Measurements from ENCODE around the gene SPRING1. TPM values are rescaled to one million over a fixed set of nuclear protein-coding genes. Genes with fewer than 3 reads are reported as not detected.

Gene SPRING1
- polyA plus RNA-seq (2013, experiment 1 of 2) = 21.2 TPM
- polyA plus RNA-seq (2013, experiment 2 of 2) = 19.1 TPM

GRCh38 chr12:116737774-116738657, at the start of gene SPRING1, which contains the start of gene RNFT2:
Gene SPRING1, minus strand, starts transcription at chr12:116738069. Its CDS starts 169 bp downstream, at chr12:116737900.
Gene RNFT2, plus strand, starts transcription at chr12:116738315. Its CDS starts 2,183 bp downstream, at chr12:116740498.
- under 1% methylated on average over 80 of the region's 80 CpGs for WGBS
- Histone ChIP-seq H3K4me3 (ENCODE audit: low read length) (peak within 1 kb of the TSS; percentile 90), H3K9me3 (ENCODE audit: insufficient read depth, low read depth, low read length) (no peaks in the 10 kb centered on the region), H3K27ac (ENCODE audit: low read depth, low read length) (peak within 1 kb of the TSS; percentile 48), H3K36me3 (ENCODE audit: insufficient read depth, low read length) (peaks cover 35% of the 10 kb centered on the region), H3K4me1 (ENCODE audit: insufficient read depth, low read length) (peaks cover 13% of the 10 kb centered on the region; the same call in 1 of the 2 replicates), H3K27me3 (ENCODE audit: insufficient read depth, low read length) (no peaks in the 10 kb centered on the region), H3K9ac (ENCODE audit: low read depth, low read length) (peak within 1 kb of the TSS; percentile 79)

GRCh38 chr12:116784238-116784612, 46.4 kb upstream of the SPRING1 start:
- no peak overlapping the region for H3K9ac ChIP-seq (ENCODE audit: low read depth, low read length)
- H3K27ac ChIP-seq (ENCODE audit: low read depth, low read length) = no peak overlapping the region
- no peaks in the 10 kb centered on the region for H3K4me1 ChIP-seq (ENCODE audit: insufficient read depth, low read length)
- no peak overlapping the region for H3K4me3 ChIP-seq (ENCODE audit: low read length)
- WGBS = 97% methylated on average over 7 of the region's 7 CpGs
- H3K36me3 ChIP-seq (ENCODE audit: insufficient read depth, low read length) = peaks cover 57% of the 10 kb centered on the region
- H3K9me3 ChIP-seq (ENCODE audit: insufficient read depth, low read depth, low read length) = no peaks in the 10 kb centered on the region
- no peaks in the 10 kb centered on the region for H3K27me3 ChIP-seq (ENCODE audit: insufficient read depth, low read length)

GRCh38 chr12:116783525-116784237, 45.8 kb upstream of the SPRING1 start:
- WGBS = 93% methylated on average over 6 of the region's 6 CpGs
- no peak overlapping the region for H3K9ac ChIP-seq (ENCODE audit: low read depth, low read length)
- peaks cover 63% of the 10 kb centered on the region for H3K36me3 ChIP-seq (ENCODE audit: insufficient read depth, low read length)
- no peaks in the 10 kb centered on the region for H3K27me3 ChIP-seq (ENCODE audit: insufficient read depth, low read length)
- no peaks in the 10 kb centered on the region for H3K4me1 ChIP-seq (ENCODE audit: insufficient read depth, low read length)
- H3K27ac ChIP-seq (ENCODE audit: low read depth, low read length) = no peak overlapping the region
- H3K9me3 ChIP-seq (ENCODE audit: insufficient read depth, low read depth, low read length) = no peaks in the 10 kb centered on the region
- H3K4me3 ChIP-seq (ENCODE audit: low read length) = no peak overlapping the region

GRCh38 chr12:116780942-116781341, 43.1 kb upstream of the SPRING1 start:
- H3K4me3 ChIP-seq (ENCODE audit: low read length) = no peak overlapping the region
- peaks cover 54% of the 10 kb centered on the region for H3K36me3 ChIP-seq (ENCODE audit: insufficient read depth, low read length)
- H3K4me1 ChIP-seq (ENCODE audit: insufficient read depth, low read length) = no peaks in the 10 kb centered on the region
- no peaks in the 10 kb centered on the region for H3K9me3 ChIP-seq (ENCODE audit: insufficient read depth, low read depth, low read length)
- no peak overlapping the region for H3K27ac ChIP-seq (ENCODE audit: low read depth, low read length)
- WGBS = 69% methylated on average over 4 of the region's 4 CpGs
- H3K27me3 ChIP-seq (ENCODE audit: insufficient read depth, low read length) = no peaks in the 10 kb centered on the region
- no peak overlapping the region for H3K9ac ChIP-seq (ENCODE audit: low read depth, low read length)

- Histone ChIP-seq H3K27me3 (ENCODE audit: insufficient read depth, low read length) (no peaks in the 10 kb centered on the region), H3K36me3 (ENCODE audit: insufficient read depth, low read length) (peaks cover 50% of the 10 kb centered on the region), H3K27ac (ENCODE audit: low read depth, low read length) (no peak overlapping the region), H3K4me3 (ENCODE audit: low read length) (no peak overlapping the region), H3K9ac (ENCODE audit: low read depth, low read length) (no peak overlapping the region), H3K9me3 (ENCODE audit: insufficient read depth, low read depth, low read length) (no peaks in the 10 kb centered on the region), H3K4me1 (ENCODE audit: insufficient read depth, low read length) (no peaks in the 10 kb centered on the region)
- 96% methylated on average over 2 of the region's 2 CpGs for WGBS
These were observed 41.7 kb upstream of the SPRING1 start for GRCh38 chr12:116779597-116779996.

- Histone ChIP-seq H3K4me1 (ENCODE audit: insufficient read depth, low read length) (no peaks in the 10 kb centered on the region), H3K27ac (ENCODE audit: low read depth, low read length) (no peak overlapping the region), H3K4me3 (ENCODE audit: low read length) (no peak overlapping the region), H3K9ac (ENCODE audit: low read depth, low read length) (no peak overlapping the region), H3K27me3 (ENCODE audit: insufficient read depth, low read length) (no peaks in the 10 kb centered on the region), H3K36me3 (ENCODE audit: insufficient read depth, low read length) (peaks cover 32% of the 10 kb centered on the region), H3K9me3 (ENCODE audit: insufficient read depth, low read depth, low read length) (no peaks in the 10 kb centered on the region)
- no CpG with 5 or more reads among the region's 1 CpG for WGBS
These were observed 39.4 kb upstream of the SPRING1 start for GRCh38 chr12:116777245-116777644.

- Histone ChIP-seq H3K27me3 (ENCODE audit: insufficient read depth, low read length) (no peaks in the 10 kb centered on the region), H3K9me3 (ENCODE audit: insufficient read depth, low read depth, low read length) (no peaks in the 10 kb centered on the region), H3K4me3 (ENCODE audit: low read length) (no peak overlapping the region), H3K27ac (ENCODE audit: low read depth, low read length) (no peak overlapping the region), H3K4me1 (ENCODE audit: insufficient read depth, low read length) (no peaks in the 10 kb centered on the region), H3K9ac (ENCODE audit: low read depth, low read length) (no peak overlapping the region), H3K36me3 (ENCODE audit: insufficient read depth, low read length) (peaks cover 19% of the 10 kb centered on the region)
- 68% methylated on average over 4 of the region's 4 CpGs for WGBS
These were observed 36.2 kb upstream of the SPRING1 start for GRCh38 chr12:116774020-116774419.

- Histone ChIP-seq H3K4me1 (ENCODE audit: insufficient read depth, low read length) (no peaks in the 10 kb centered on the region), H3K9me3 (ENCODE audit: insufficient read depth, low read depth, low read length) (no peaks in the 10 kb centered on the region), H3K27me3 (ENCODE audit: insufficient read depth, low read length) (no peaks in the 10 kb centered on the region), H3K9ac (ENCODE audit: low read depth, low read length) (no peak overlapping the region), H3K27ac (ENCODE audit: low read depth, low read length) (no peak overlapping the region), H3K4me3 (ENCODE audit: low read length) (no peak overlapping the region), H3K36me3 (ENCODE audit: insufficient read depth, low read length) (peaks cover 17% of the 10 kb centered on the region; the same call in 1 of the 2 replicates)
- WGBS = 90% methylated on average over 4 of the region's 4 CpGs
These were observed 35.4 kb upstream of the SPRING1 start for GRCh38 chr12:116773276-116773731.

GRCh38 chr12:116771651-116772050, 33.8 kb upstream of the SPRING1 start:
- peaks cover 23% of the 10 kb centered on the region for H3K36me3 ChIP-seq (ENCODE audit: insufficient read depth, low read length)
- H3K27ac ChIP-seq (ENCODE audit: low read depth, low read length) = no peak overlapping the region
- no peak overlapping the region for H3K9ac ChIP-seq (ENCODE audit: low read depth, low read length)
- H3K4me1 ChIP-seq (ENCODE audit: insufficient read depth, low read length) = no peaks in the 10 kb centered on the region
- H3K4me3 ChIP-seq (ENCODE audit: low read length) = no peak overlapping the region
- 92% methylated on average over 8 of the region's 8 CpGs for WGBS
- no peaks in the 10 kb centered on the region for H3K27me3 ChIP-seq (ENCODE audit: insufficient read depth, low read length)
- no peaks in the 10 kb centered on the region for H3K9me3 ChIP-seq (ENCODE audit: insufficient read depth, low read depth, low read length)

GRCh38 chr12:116766746-116767145, 28.9 kb upstream of the SPRING1 start:
- WGBS = 90% methylated on average over 3 of the region's 3 CpGs
- H3K36me3 ChIP-seq (ENCODE audit: insufficient read depth, low read length) = peaks cover 31% of the 10 kb centered on the region

GRCh38 chr12:116766285-116766684, 28.4 kb upstream of the SPRING1 start:
- peaks cover 31% of the 10 kb centered on the region for H3K36me3 ChIP-seq (ENCODE audit: insufficient read depth, low read length)
- H3K9me3 ChIP-seq (ENCODE audit: insufficient read depth, low read depth, low read length) = no peaks in the 10 kb centered on the region
- H3K9ac ChIP-seq (ENCODE audit: low read depth, low read length) = no peak overlapping the region
- no peaks in the 10 kb centered on the region for H3K4me1 ChIP-seq (ENCODE audit: insufficient read depth, low read length)
- H3K27ac ChIP-seq (ENCODE audit: low read depth, low read length) = no peak overlapping the region
- 96% methylated on average over 3 of the region's 3 CpGs for WGBS
- H3K27me3 ChIP-seq (ENCODE audit: insufficient read depth, low read length) = no peaks in the 10 kb centered on the region
- no peak overlapping the region for H3K4me3 ChIP-seq (ENCODE audit: low read length)

More at GRCh38 chr12:116766746-116767145, 28.9 kb upstream of the SPRING1 start:
- no peaks in the 10 kb centered on the region for H3K27me3 ChIP-seq (ENCODE audit: insufficient read depth, low read length)
- no peaks in the 10 kb centered on the region for H3K4me1 ChIP-seq (ENCODE audit: insufficient read depth, low read length)
- H3K4me3 ChIP-seq (ENCODE audit: low read length) = no peak overlapping the region
- H3K27ac ChIP-seq (ENCODE audit: low read depth, low read length) = no peak overlapping the region
- no peaks in the 10 kb centered on the region for H3K9me3 ChIP-seq (ENCODE audit: insufficient read depth, low read depth, low read length)
- no peak overlapping the region for H3K9ac ChIP-seq (ENCODE audit: low read depth, low read length)

Data from HUES64 (cell line).